ENCODE data around the gene RHBDF2. TPM values are rescaled to one million over a fixed set of nuclear protein-coding genes. Genes with fewer than 3 reads are reported as not detected.
A peak's percentile ranks its signal among the peaks of the same experiment; 100 is the strongest.

RHBDF2 gene
- total and polyA plus RNA-seq, 2 donors (not counting 1 experiment from before 2014, with no cell fraction given) = 288 to 482 TPM

DNA sequence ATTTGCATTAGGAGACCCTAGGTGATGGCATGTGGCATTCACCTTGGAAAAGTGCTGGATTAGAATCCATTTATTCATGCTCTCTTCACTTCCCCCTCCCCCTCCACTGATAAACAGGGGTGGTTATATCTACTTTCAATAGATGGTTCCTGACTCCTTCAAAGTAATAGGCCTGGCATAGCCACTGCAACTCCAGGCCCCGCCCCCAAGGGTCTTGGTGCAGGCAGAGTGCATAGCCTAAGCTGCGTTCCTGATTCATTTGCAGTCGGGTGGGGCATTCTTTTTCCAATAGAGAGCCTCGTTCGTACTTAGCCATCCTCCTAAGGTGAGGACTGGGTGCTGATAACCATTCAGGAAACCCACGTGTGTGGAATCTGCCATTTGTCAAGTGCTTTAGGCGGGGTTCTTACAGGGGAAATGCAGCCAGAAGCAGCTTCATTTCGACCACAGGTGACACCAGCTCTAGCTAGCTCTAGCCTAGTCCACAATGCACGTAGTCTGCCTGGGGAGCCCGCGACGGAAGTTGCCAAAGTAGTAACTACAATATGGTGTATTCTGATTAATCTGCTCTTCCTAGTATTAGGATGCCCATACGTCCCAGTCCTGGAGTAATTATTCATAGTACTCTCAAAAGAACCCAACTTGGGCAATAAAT is 59.4 kb downstream of the RHBDF2 start:
- peaks cover 100% of the 10 kb centered on the region for H3K79me2 ChIP-seq (ENCODE audit: control insufficient read depth, insufficient read depth, low read length)
- DNase-seq = no peak
- ChIA-PET POLR2A (no interaction called here), CTCF (interaction anchor here (0.6 to 1.1 kb wide), 3 partner anchors 17 to 33 kb away, joined by 3 to 4 read pairs (median 3); no protein-coding TSS in a partner anchor)
- ATAC-seq (ENCODE audit: low read depth) = no peak
- H3K4me1 ChIP-seq (ENCODE audit: control insufficient read depth in 2 of 2, insufficient read depth in 2 of 2, low read length in 2 of 2) = peaks cover 65 to 68% of the 10 kb centered on the region in 2 donors
- peaks cover 98% of the 10 kb centered on the region for H4K20me1 ChIP-seq (ENCODE audit: control insufficient read depth, insufficient read depth, low read length, poor library complexity, severe bottlenecking)
- Mint-ChIP-seq H3K27ac (no peak overlapping the region), H3K27me3 (no peaks in the 10 kb centered on the region), H3K4me3 (no peak overlapping the region), H3K9me3 (ENCODE audit: insufficient read depth) (no peaks in the 10 kb centered on the region), H3K4me1 (peaks cover 82% of the 10 kb centered on the region)
- H3K27me3 ChIP-seq (replicated peaks in 1 of 4; ENCODE audit: control extremely low read depth in 1 of 4, control insufficient read depth in 3 of 4, insufficient read depth in 4 of 4, low read length in 3 of 4) = no peaks in the 10 kb centered on the region
- H3K4me3 ChIP-seq (ENCODE audit: control extremely low read depth in 1 of 5, extremely low read depth in 1 of 5, insufficient read depth in 1 of 5, low read depth in 2 of 5, low read length in 4 of 5) = no peak overlapping the region
- H2AFZ ChIP-seq (ENCODE audit: insufficient read depth, low read depth, low read length, poor library complexity, severe bottlenecking) = no peak overlapping the region
- no peak for TF ChIP-seq EZH2 (IDR thresholded peaks at IDR 0.05; ENCODE audit: borderline replicate concordance, insufficient read depth, low read depth, low read length, poor library complexity, severe bottlenecking)
- TF ChIP-seq, protein P1, sequence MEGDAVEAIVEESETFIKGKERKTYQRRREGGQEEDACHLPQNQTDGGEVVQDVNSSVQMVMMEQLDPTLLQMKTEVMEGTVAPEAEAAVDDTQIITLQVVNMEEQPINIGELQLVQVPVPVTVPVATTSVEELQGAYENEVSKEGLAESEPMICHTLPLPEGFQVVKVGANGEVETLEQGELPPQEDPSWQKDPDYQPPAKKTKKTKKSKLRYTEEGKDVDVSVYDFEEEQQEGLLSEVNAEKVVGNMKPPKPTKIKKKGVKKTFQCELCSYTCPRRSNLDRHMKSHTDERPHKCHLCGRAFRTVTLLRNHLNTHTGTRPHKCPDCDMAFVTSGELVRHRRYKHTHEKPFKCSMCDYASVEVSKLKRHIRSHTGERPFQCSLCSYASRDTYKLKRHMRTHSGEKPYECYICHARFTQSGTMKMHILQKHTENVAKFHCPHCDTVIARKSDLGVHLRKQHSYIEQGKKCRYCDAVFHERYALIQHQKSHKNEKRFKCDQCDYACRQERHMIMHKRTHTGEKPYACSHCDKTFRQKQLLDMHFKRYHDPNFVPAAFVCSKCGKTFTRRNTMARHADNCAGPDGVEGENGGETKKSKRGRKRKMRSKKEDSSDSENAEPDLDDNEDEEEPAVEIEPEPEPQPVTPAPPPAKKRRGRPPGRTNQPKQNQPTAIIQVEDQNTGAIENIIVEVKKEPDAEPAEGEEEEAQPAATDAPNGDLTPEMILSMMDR (IDR thresholded peaks at IDR 0.05) = no peak
- no peak overlapping the region for H3K9ac ChIP-seq (ENCODE audit: low read length)
- intact Hi-C loops (cut with micrococcal nuclease) = no loop called here
- H3K27ac ChIP-seq (ENCODE audit: low read length in 2 of 2) = no peak overlapping the region
- peak overlapping the region; percentile 19 for H3K4me2 ChIP-seq (replicated peaks; ENCODE audit: low read depth, low read length, poor library complexity, severe bottlenecking)
- no peaks in the 10 kb centered on the region for H3K9me3 ChIP-seq (ENCODE audit: control extremely low read depth in 1 of 3, control insufficient read depth in 2 of 3, insufficient read depth in 1 of 3, low read length in 2 of 3)
- 90% methylated on average over 8 of the region's 13 CpGs for WGBS (ENCODE audit: insufficient coverage)
- H3K36me3 ChIP-seq (replicated peaks in 1 of 2; ENCODE audit: control extremely low read depth in 1 of 2, control insufficient read depth in 1 of 2, extremely low read depth in 1 of 2, insufficient read depth in 2 of 2, low read length in 1 of 2) = peaks cover 0 to 13% of the 10 kb centered on the region in 2 experiments

GRCh38 chr17:76440751-76441362 is 60.4 kb downstream of the RHBDF2 start:
- H3K27me3 ChIP-seq (replicated peaks in 1 of 4; ENCODE audit: control extremely low read depth in 1 of 4, control insufficient read depth in 3 of 4, insufficient read depth in 4 of 4, low read length in 3 of 4) = no peaks in the 10 kb centered on the region
- no peaks in the 10 kb centered on the region for H3K9me3 ChIP-seq (ENCODE audit: control extremely low read depth in 1 of 3, control insufficient read depth in 2 of 3, insufficient read depth in 1 of 3, low read length in 2 of 3)
- H3K9ac ChIP-seq (ENCODE audit: low read length) = no peak overlapping the region
- H3K4me2 ChIP-seq (replicated peaks; ENCODE audit: low read depth, low read length, poor library complexity, severe bottlenecking) = peak overlapping the region; percentile 19
- ChIA-PET POLR2A (interaction anchor here (0.6 kb wide), 1 partner anchor 83 kb away, joined by 3 read pairs; no protein-coding TSS in a partner anchor), CTCF (interaction anchor here (0.6 kb wide), 2 partner anchors 18 to 1922 kb away, joined by 3 to 7 read pairs; no protein-coding TSS in a partner anchor)
- no peak overlapping the region for H3K27ac Mint-ChIP-seq
- peaks cover 58 to 63% of the 10 kb centered on the region in 2 donors for H3K4me1 ChIP-seq (ENCODE audit: control insufficient read depth in 2 of 2, insufficient read depth in 2 of 2, low read length in 2 of 2)
- ATAC-seq (ENCODE audit: low read depth) (no peak), DNase-seq (no peak)
- no peak overlapping the region for H2AFZ ChIP-seq (ENCODE audit: insufficient read depth, low read depth, low read length, poor library complexity, severe bottlenecking)
- H3K4me3 ChIP-seq (ENCODE audit: control extremely low read depth in 1 of 5, extremely low read depth in 1 of 5, insufficient read depth in 1 of 5, low read depth in 2 of 5, low read length in 4 of 5) = no peak overlapping the region
- peaks cover 100% of the 10 kb centered on the region for H3K79me2 ChIP-seq (ENCODE audit: control insufficient read depth, insufficient read depth, low read length)
- peaks cover 0 to 13% of the 10 kb centered on the region in 2 experiments for H3K36me3 ChIP-seq (replicated peaks in 1 of 2; ENCODE audit: control extremely low read depth in 1 of 2, control insufficient read depth in 1 of 2, extremely low read depth in 1 of 2, insufficient read depth in 2 of 2, low read length in 1 of 2)
- no peak overlapping the region for H3K4me3 Mint-ChIP-seq
- 85% methylated on average over 2 of the region's 2 CpGs for WGBS (ENCODE audit: insufficient coverage)
- intact Hi-C loops (cut with micrococcal nuclease) = no loop called here
- H4K20me1 ChIP-seq (ENCODE audit: control insufficient read depth, insufficient read depth, low read length, poor library complexity, severe bottlenecking) = peaks cover 94% of the 10 kb centered on the region
- H3K9me3 Mint-ChIP-seq (ENCODE audit: insufficient read depth) = no peaks in the 10 kb centered on the region
- no peaks in the 10 kb centered on the region for H3K27me3 Mint-ChIP-seq
- TF ChIP-seq, protein P1 (IDR thresholded peaks at IDR 0.05) = no peak
- TF ChIP-seq EZH2 (IDR thresholded peaks at IDR 0.05; ENCODE audit: borderline replicate concordance, insufficient read depth, low read depth, low read length, poor library complexity, severe bottlenecking) = no peak
- H3K27ac ChIP-seq (ENCODE audit: low read length in 2 of 2) = no peak overlapping the region
- H3K4me1 Mint-ChIP-seq = peaks cover 78% of the 10 kb centered on the region

Data from B cell (primary cell).